Stimulated activated CD8-positive, alpha-beta memory T cell treated with anti-CD3 and anti-CD28 coated beads, Interleukin-12 subunit alpha, Interleukin-12 subunit beta, amount 100 ng/mL, for 4 hours (primary cell): ENCODE measurements around the gene PAX5.

Experiments
- DNase-seq: peaks from one replicate; pipeline ENCODE4 v3.0.0-alpha.2; 2020; ENCODE audit warnings: low read depth

Gene PAX5

GRCh38 chr9:36902861-36903524, 131.1 kb downstream of the PAX5 start:
- DNase-seq, result no peak

GRCh38 chr9:36902080-36902716, 131.9 kb downstream of the PAX5 start:
- no peak for DNase-seq

GRCh38 chr9:36901528-36901927, 132.5 kb downstream of the PAX5 start:
- no peak for DNase-seq

- no peak for DNase-seq
Observed at GRCh38 chr9:36900856-36901220, 133.2 kb downstream of the PAX5 start.

- DNase-seq, result no peak
Observed at GRCh38 chr9:36900136-36900855, 133.8 kb downstream of the PAX5 start.

- no peak for DNase-seq
Observed at GRCh38 chr9:36899406-36899805, 134.7 kb downstream of the PAX5 start.

- DNase-seq, result no peak
Observed at GRCh38 chr9:36898431-36899020, 135.5 kb downstream of the PAX5 start.

- DNase-seq, result no peak
Observed at GRCh38 chr9:36897478-36897877, 136.6 kb downstream of the PAX5 start.

- DNase-seq, result no peak
Observed at GRCh38 chr9:36897019-36897418, 137.0 kb downstream of the PAX5 start.

- no peak for DNase-seq
Observed at GRCh38 chr9:36896296-36896695, 137.8 kb downstream of the PAX5 start.

GRCh38 chr9:36895744-36896260, 138.3 kb downstream of the PAX5 start:
- no peak for DNase-seq

GRCh38 chr9:36894695-36895310, 139.3 kb downstream of the PAX5 start:
- no peak for DNase-seq

- no peak for DNase-seq
Observed at GRCh38 chr9:36893911-36894310, 140.2 kb downstream of the PAX5 start.

- DNase-seq, result no peak
Observed at GRCh38 chr9:36893184-36893583, 140.9 kb downstream of the PAX5 start.

GRCh38 chr9:36892279-36892678, 141.8 kb downstream of the PAX5 start:
- no peak for DNase-seq

GRCh38 chr9:36891341-36891811, 142.7 kb downstream of the PAX5 start:
- DNase-seq, result no peak

GRCh38 chr9:36889844-36890243, 144.2 kb downstream of the PAX5 start:
- no peak for DNase-seq

- no peak for DNase-seq
Observed at GRCh38 chr9:36888551-36888950, 145.5 kb downstream of the PAX5 start.

- no peak for DNase-seq
Observed at GRCh38 chr9:36884721-36885120, 149.3 kb downstream of the PAX5 start.

GRCh38 chr9:36882594-36882993, 151.5 kb downstream of the PAX5 start:
- no peak for DNase-seq

GRCh38 chr9:36881743-36882441, 152.2 kb downstream of the PAX5 start:
- DNase-seq, result no peak

- DNase-seq, result no peak
Observed at GRCh38 chr9:36881316-36881715, 152.8 kb downstream of the PAX5 start.
